ENCODE data around the gene RAB28.
A peak's percentile ranks its signal among the peaks of the same experiment; 100 is the strongest.
"Not testable (repeated sequence)": the region's sequence is repeated elsewhere in the genome, so short reads cannot be mapped to it uniquely, and the experiment has no call there.

The RAB28 gene

DNA sequence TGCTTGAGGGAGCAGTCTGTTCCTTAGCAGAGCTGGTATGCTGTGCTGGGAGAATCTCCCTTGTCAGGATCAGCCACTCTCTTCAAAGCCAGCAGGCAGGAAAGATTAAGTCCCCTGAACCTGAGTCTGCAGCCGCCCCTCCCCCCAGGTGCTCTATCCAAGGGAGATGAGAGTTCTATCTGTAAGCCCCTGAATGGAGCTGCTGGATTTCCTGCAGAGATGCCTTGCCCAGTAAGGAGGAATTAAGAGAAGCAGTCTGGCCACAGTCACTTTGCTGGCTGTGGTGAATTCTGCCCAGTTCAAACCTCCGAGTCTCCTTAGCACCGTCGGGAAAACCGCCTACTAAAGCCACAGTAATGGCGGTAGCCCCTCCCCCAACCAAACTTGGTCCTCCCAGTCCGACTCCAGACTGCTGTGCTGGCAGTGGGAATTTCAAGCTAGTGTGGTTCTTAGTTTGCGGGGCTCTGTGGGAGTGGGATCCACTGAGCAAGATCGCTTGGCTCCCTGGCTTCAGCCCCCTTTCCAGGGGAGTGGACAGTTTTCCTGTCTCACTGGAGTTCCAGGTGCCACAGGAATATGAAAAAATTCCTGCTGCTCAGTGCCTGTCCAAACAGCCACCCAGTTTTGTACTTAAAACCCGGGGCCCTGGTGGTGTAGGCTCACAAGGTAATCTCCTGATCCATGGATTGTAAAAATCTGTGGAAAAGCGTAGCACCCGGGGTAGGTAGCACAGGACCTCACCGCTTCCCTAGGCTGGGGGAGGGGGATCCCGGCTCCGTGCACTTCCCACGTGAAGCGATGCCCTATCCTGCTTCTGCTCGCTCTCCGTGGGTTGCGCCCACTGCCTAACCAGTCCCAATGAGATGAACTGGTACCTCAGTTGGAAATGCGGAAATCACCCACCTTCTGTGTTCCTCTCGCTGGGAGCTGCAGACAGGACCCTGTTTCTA is 38.0 kb downstream of the RAB28 start:
- no peak for DNase-seq (ENCODE audit: low spot score)

DNA sequence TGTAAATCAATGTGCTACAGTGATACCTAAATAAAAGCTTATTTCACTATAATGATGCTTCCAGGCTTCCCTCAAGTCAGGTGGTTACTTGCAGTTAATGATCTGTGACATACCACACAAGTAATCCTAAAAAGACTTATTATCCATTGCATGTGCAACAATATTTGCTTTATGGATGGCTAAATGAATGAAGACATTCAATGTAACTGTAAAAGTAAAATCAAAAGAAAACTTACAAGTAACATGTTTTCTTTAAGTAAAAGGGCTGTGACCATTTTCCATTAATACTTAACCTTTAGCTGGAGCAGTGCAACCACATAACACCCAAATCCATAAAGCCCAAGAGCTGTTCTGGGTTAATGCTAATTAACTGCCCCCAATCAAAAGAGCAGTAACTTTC is 42.6 kb downstream of the RAB28 start:
- DNase-seq (ENCODE audit: low spot score), result no peak

DNA sequence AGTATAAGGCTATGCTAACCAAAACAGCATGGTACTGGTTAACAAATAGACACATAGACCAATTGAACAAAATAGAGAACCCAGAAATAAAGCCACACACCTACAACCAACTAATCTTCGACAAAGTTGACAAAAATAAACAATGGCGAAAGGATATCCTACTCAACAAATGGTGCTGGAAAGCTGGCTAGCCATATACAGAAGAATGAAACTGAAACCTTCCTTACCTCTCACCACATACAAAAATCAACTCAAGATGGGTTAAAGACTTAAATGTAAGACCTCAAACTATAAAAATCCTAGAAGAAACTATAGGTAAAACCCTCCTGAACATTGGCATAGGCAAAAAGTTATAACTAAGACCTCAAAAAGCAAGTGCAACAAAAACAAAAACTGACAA is 47.2 kb downstream of the RAB28 start:
- no peak for DNase-seq (ENCODE audit: low spot score)

DNA sequence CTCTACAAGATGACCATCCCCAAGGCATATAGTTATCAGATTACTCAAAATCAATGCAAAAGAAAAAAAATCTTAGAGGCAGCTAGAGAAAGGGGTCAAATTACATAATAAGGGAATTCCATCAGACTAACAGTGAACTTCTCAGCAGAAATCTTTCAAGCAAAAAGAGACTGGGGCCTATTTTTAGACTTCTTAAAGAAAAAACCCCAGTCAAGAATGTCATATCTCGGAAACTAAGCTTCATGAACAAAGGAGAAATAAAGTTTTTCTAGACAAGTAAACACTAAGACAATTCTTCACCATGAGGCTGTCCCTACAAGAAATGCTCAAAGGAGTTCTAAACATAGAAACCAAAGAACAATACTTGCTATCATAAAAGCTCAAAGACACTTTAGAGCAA is 51.7 kb downstream of the RAB28 start:
- no peak for DNase-seq (ENCODE audit: low spot score)

DNA sequence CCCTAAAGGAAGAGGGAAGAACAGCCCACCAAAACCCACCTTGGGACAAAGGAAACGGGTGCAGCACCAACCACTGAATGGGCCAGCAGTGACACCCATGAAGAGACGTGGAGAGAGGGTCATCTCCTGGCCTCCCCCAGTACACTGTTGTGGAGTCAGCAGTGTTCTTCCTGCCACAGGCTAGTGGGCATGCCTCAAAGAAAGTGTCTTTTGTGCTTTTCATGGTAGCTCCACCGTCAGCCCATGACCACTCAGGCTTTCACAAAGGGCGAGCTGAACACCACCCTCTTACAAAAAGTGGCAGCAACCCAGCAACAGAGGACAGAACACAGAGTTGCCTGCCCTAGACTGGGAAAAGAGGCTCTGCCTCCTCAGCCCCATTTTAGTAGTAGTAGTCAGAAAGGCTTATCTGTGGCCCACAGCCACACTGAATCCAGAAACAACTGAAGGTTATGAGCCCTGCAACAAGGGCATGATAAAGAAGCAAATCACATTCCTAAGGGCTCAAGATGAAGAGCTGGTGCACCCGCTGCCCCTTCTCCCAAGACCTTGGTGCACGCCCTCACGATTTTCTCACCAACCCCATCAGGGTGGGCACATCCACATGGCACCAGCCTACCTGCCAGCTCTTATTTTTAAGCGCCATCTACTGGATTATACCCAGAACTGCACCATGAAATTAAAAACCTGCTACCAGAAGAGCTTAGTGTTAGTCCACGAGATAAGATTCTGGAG is 53.1 kb downstream of the RAB28 start:
- DNase-seq (ENCODE audit: low spot score), result no peak

DNA sequence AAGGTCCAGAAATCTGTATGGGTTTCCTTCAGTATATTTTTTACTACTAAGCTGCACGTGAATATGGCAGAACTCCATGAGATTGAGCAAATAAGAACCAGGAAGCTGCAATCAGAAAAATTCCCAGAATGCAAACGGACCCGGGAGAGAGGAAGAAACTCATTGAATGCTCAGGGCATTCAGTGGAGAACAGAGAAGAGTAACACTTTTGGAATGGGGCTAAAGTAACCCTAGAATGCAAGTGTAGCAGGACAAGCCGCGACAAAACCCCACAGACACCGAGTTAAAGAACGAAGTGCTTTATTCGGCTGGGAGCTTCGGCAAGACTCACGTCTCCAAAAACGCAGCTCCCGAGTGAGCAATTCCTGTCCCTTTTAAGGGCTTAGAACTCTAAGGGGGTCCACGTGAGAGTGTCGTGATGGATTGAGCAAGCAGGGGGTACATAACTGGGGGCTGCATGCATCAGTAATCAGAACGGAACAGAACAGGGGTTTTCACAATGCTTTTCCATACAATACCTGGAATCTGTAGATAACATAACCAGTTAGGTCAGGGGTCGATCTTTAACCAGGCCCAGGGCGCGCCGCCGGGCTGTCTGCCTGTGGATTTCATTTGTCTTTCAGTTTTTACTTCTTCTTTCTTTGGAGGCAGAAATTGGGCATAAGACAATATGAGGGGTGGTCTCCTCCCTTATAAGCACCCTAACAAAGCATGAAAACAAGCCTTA is 56.4 kb downstream of the RAB28 start:
- no peak for DNase-seq (ENCODE audit: low spot score)

DNA sequence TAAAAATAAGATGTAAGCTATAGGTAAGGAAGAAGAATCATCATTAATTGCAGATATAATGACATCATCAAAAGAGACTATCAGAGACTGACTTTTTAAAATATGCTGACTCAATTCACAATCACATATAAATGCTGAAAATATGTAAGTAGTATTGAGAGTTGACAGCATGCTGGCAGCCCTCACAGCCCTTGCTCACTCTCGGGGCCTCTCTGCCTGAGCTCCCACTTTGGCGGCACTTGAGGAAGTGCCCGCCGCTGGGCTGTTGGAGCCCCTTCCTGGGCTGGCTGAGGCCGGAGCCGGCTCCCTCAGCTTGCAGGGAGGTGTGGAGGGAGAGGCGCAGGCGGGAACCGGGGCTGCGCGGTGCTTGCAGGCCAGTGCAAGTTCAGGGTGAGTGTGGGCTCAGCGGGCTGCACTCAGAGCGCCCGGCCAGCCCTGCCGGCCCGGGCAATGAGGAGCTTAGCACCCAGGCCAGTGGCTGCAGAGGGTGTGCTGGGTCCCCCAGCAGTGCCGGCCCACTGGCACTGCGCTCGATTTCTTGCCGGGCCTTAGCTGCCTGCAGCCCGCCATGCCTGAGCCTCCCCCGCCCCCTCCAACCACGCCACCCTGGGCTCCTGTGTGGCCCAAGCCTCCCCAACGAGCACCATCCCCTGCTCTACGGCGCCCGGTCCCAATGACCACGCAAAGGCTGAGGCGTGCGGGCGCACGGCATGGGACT is 68.9 kb downstream of the RAB28 start:
- DNase-seq (ENCODE audit: low spot score), result no peak

DNA sequence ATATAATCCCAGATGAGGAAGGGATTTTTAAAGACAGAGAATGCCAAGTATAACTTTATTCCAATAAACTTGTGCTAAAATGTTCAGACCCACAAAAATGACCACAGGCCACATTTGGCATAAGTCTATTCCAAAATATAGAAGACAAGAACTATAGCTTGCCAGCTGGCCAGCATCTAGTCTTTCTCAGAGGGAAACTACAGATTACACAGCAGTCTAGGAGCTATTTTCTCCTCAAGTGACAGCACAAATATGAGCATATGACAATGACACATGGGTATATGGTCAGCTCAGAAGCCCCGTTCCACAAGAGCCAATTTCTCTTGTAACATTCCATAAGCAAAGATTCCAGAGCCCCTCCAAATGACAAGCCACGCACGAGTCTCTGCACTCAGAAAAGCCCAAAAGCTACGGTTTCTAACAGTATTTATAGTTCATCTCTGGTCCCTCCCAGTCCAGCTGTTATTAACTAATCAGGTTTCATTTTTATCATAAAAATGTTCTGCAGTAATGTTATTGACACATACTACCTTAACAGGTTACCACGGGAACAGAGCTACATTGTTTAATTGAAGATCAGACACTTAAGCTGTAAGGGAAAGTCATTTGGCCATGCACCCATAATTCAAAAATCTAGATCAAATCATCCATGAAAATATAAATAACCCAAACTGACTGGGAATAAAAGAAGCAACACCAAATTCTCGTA is 70.3 kb downstream of the RAB28 start:
- DNase-seq (ENCODE audit: low spot score), result no peak

DNA sequence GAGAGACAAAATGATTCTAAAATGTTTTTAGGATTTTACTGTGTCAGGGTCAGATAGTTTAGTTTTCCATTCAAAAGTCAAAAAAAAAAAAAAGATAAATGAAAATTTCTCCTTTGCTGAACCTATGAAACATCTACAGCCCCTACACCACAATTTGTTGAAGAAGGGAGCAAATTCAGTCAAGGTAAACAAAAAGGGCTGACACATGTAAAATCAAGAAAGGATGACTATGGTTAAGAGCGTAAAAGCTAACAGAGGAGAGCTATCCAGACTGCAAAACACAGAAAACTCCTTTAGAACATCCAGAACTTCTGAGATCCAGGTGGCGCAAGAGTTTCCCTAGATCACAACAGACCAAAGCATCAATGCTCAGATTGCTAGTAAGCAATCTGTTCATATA is 72.2 kb downstream of the RAB28 start:
- no peak for DNase-seq (ENCODE audit: low spot score)

DNA sequence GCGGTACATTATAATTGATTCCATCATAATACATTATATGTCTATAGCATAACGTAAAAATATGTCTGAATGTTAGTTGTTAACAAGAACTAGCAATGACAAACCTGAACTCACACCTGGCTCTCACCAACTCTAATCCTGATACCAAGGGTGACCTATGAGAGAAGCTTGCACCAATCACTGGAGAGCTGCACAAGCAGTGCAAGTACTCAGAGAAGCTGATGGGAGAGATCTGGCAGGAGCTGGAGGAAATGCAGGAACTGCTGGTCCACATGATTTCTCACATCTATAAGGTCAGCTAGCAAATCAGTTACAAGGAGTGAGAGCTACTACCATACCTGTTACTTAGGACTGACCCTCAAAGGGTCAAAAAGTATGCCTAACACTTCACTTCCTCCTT is 74.8 kb downstream of the RAB28 start:
- no peak for DNase-seq (ENCODE audit: low spot score)

DNA sequence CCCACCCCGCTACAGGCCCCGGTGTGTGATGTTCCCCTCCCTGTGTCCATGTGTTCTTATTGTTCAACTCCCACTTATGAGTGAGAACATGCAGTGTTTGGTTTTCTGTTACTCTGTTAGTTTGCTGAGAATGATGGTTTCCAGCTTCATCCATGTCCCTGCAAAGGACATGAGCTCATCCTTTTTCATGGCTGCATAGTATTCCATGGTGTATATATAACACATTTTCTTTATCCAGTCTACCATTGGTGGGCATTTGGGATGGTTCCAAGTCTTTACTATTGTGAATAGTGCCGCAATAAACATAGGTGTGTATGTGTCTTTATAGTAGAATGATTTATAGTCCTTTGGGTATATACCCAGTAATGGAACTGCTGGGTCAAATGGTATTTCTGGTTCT is 78.0 kb downstream of the RAB28 start:
- DNase-seq (ENCODE audit: low spot score), result not testable (repeated sequence)

DNA sequence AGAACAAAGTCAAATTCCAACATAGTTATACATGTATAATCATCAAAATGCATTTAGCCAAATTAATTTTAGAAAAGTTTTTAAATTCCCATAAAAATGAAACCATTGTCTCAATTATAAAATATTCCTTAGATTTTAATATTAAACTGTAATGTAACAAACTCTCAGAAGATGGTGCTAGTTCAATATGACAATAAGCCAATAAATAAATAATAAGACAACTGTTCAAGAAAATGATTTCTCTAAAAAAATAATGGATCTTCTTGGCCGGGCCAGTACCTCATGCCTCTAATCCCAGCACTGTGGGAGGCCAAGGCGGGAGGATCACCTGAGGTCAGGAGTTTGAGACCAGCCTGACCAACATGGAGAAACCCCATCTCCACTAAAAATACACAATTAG is 80.3 kb downstream of the RAB28 start:
- DNase-seq (ENCODE audit: low spot score), result no peak

DNA sequence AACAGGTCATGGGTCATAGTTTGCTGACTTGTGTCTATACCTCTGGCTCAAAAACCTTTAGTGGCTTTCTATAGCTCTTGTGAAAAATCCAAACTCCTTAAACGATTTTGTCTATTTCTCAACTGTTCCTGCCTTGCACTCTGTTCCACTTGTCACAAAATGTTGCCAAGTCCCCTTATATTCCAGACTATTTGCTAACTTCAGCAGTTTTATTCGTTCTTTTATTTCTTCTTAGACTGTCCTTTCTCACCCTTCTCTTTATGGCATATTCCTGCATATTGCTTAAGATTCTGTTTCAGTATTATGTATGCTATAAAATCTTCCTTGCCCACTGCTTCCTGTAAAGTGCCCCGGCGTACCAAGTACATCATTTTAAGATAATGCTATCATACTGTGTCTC is 80.8 kb downstream of the RAB28 start:
- DNase-seq (ENCODE audit: low spot score), result no peak

DNA sequence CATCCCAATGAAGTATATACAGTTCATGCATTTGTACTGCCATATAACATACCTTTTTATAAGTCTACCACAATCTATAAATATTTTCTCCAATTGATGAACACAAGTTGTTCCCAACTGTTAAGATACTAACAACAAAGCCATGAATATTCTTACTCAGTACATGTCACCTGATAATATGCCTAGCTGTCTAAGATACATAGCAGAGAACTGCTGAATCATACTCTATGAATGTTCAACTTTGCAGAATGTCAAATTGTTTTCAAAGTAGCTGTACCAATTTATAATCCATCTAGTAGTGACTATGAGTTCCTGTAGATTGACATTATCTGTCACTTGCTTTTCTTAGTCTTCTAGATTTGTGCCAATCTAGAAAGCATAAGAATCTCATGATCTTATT is 84.9 kb downstream of the RAB28 start:
- DNase-seq (ENCODE audit: low spot score), result no peak

DNA sequence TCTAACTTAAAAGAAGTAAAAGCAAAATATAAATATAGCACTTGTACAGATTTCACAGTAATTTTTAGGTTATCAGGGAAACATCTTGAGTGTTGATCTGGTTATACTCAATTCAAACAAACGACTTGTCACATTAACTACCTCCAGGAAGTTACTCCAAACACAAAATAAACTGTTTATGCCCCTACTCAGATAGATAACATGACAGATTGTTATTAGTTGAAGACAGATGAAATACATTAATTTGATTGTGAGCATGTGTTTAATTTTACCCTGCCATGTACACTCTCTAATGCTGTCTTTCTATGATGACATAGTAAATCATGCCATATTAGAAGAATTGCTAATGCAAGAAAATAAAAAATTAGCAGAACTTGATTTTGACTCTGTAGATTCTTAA is 88.0 kb downstream of the RAB28 start:
- no peak for DNase-seq (ENCODE audit: low spot score)

DNA sequence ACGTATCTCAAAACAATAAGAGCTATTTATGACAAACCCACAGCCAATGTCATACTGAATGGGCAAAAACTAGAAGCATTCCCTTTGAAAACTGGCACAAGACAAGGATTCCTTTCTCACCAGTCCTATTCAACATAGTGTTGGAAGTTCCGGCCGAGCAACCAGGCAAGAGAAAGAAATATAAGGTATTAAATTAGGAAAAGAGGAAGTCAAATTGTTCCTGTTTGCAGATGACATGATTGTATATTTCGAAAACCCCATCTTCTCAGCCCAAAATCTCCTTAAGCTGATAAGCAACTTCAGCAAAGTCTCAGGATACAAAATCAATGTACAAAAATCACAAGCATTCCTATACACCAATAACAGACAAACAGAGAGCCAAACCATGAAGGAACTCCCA is 94.2 kb downstream of the RAB28 start:
- DNase-seq (ENCODE audit: low spot score), result not testable (repeated sequence)

DNA sequence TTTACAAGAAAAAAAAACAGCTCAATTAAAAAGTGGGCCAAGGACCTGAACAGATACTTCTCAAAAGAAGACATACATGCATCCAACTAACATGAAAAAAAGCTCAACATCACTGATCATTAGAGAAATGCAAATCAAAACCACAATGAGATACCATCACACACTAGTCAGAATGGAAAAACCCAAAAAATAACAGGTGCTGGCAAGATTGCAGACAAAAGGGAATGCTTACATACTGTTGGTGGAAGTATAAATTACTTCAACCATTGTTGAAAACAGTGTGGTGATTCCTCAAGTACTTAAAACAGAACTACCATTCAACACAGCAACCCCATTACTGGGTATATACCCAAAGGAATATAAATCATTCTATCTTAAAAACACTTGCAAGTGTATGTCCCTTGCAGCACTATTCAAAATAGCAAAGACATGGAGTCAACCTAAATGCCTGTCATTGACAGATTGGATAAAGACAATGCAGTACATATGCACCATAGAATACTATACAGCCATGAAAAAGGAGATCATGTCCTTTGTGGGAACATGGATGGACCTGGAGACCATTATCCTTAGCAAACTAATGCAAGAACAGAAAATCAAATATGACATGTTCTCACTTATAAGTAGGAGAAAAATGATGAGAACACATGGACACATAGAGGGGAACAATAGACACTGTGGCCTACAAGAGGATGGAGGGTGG is 97.6 kb downstream of the RAB28 start:
- DNase-seq (ENCODE audit: low spot score), result no peak

DNA sequence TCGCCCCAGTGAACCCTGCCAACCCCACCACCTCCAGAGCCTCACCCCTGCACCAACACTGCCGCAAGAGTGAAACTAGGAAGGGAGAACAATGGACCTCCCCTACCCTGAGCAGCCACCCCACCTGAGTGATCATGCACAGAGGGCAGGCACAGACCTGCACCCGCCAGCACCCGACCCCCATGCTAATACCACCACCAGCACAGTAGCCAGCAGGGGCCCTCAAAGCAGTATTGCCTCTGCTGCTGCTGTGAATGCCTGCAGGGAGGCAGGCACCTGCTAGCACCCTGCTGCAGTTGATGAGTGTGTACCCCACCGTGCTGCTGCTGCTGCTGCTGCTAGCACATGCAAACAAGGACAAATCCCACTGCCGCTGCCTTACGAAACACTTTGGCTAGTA is 100.1 kb downstream of the RAB28 start:
- no peak for DNase-seq (ENCODE audit: low spot score)

DNA sequence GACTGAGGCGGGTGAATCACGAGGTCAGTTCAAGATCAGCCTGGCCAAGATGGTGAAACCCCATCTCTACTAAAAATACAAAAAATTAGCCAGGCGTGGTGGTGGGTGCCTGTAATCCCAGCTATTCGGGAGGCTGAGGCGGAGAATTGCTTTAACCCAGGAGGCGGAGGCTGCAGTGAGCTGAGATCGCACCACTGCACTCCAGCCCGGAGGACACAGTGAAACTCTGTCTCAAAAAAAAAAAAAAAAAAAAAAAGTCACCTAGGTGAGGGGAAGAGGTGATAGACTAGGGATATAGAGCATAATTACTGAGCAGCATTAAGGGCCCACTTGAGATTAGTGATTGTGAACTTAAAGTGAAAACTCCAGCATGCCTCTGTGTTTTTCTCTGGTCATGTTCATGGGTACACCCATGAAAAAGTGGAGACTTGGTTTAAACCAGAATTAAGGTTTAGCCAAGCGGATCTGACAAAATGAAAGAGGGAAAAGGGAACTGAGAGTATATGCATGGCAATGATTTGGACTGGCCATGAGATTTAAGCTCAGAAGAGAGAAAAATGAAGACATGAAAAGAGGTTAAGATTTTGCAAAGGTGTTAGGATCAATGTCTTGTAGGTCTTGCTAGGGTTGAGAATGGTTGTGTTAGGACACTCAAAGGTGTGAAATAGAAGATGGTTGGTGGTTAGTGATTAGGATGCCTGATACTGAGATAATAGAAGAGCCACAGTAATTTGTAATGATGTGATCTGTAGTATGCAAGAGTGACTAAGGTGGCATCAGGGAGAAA is 105.0 kb downstream of the RAB28 start:
- peak; percentile 25 for DNase-seq (ENCODE audit: low spot score)

DNA sequence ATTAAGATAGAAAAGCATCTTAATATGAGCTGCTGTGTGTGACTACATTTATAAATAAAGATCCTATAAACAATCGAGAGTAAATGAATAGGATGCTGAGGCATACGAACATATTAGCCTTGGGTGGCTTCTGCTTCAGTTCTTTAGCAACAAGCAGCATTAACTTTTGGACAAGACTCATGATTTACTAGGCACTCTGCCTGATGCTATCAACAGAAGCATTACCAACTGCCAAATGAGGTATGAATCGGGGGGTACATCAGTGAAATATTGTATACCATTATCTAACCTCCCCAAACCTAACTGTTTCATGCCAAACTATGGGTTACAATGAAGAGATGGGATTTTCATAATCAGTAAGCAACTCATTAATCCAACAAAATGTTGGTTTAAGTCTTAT is 113.1 kb downstream of the RAB28 start:
- no peak for DNase-seq (ENCODE audit: low spot score)

All from germinal center (tissue), 1 donor.